GM21717 (cell line): ENCODE results near the gene MRFAP1.
"Not testable (repeated sequence)": the region's sequence is repeated elsewhere in the genome, so short reads cannot be mapped to it uniquely, and the experiment has no call there.

ENCODE experiments used
- ATAC-seq: cut with Tn5 transposase; IDR thresholded peaks from one replicate; pipeline ENCODE4 v1.9.1; 2021; ENCODE audit warnings: mild to moderate bottlenecking, moderate library complexity; ENCODE audit not compliant: unreplicated experiment

MRFAP1 gene

DNA sequence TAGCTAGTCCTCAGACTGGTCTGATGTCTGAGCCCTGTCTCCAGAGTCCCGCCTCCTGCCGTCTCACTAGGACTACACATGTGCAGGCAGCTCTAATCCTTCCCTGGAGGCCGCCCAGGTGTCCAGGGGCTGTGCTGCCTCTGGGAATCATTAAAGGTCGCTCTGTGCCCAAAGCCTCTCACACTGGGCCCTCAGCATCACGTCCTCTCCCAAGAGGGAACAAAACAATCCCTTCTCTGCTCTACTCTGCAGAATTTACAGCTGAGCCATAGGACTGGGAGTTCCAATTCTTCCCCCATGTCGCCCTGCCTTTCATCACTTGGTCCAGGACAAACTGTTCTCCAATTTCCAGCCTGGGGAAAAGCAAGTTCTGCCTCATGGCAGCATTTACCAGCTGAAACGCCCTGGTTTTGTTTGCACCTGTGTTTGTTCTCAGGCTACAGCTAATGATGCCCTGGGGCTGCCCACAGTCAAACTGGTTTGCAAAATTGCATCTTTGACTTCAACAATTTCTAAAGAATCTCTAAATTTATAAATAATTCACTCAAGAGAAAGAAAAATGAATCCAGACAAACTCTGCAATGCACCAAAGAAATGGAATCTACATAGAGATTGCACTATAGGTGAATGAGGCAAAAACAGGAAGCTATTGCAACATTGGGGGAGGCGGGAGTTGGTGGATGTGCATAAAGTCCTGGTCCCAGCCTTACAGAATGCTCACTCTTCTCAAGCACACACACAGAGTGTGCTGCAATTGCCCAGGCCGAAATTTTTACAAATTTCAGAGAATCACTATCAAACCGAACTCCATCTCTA lies 7.2 kb upstream of the MRFAP1 start:
- no peak for ATAC-seq

DNA sequence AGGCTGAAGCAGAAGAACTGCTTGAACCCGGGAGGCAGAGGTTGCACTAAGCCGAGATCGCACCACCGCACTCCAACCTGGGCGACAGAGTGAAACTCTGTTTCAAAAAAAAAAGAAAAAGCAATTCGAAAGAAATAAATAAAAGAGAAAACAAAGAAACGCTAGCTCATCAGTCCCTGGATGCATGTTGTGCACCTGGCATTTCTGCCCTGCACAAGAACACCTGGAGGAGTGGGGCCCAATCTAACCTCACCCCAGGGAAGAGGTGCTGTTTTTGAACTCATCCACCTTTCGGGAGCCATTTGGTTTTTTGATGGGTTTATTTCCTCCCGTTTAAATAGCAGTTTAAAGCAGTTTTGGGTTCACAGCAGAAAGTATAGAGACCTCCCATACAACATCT lies 5.7 kb upstream of the MRFAP1 start:
- no peak for ATAC-seq

DNA sequence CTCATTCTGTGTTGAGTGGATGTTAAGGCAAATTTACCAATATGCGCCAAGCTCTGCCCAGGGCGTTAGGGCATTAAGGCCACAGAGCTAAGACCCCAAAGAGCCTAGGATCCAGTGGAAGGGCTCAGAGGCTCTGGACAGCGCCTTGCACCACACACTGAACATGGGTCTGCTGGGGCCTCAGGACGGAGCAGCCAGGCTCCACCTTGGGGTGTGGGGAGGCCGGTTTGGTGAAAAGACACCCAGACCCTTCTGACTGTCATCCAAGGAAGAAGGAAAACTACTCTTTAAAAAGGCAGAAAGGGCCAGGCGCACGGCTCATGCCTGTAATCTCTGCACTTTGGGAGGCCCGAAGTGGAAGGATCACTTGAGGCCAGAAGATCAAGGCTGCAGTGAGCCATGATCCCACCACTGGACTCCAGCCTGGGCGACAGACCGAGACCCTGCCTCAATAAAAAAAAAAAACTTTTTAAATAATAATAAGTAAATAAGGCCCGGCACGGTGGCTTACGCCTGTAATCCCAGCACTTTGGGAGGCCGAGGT lies 1.3 kb upstream of the MRFAP1 start:
- ATAC-seq: no peak

DNA sequence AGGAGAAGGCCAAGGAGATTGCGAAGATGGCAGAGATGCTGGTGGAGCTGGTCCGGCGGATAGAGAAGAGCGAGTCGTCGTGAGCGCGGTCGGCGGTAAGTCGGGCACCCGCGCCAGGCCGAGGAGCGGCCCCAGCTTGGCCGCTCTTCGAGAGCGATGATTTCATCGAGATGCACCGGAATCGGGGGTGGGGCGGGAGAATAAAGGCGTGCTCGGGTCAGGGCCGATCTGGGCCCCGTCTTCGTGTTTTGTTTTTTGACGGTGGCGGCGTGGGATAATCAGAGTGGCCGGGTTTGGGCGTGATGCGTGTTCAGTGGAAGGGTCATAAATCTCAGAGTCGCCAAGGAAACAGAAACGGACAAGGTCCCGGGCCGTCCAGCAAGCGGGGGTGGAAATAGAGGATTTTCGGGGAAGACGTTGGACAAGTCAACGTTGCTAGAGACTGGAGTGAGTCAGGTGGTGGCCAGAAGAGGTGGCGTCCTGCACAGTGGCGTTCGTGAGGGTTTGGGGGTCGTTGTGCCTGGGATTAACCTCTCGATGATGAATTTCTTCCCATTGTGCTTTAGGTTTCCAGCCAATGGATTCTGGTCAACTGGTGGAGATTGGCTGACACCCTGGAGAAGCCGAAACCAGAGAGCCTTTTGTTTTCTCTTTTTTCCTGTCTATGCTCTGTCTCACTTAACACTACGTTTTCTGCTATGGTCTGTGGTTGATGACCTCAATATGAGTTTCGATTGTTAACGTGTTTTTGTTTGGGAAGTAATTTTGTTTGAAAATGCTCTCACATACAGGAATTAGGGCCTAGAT lies 882 bp downstream of the MRFAP1 start:
- peak; percentile 34 for ATAC-seq

DNA sequence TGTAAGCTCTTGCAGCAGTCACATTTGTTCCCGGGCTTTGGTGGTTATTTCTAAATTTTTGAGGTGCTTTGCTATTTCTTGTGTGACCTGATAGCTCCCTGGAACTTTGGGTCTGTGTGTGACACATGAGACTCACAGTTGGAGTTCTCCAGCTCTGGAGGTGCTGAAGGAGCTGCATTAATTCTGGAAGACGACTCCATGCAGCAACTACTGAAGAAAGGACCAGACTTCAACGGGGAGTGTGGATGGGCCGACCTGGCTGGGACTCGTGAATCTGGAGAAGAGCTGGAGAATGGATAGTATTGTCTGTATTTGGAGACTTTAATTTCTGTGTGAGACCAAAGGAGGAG lies 1.5 kb downstream of the MRFAP1 start:
- ATAC-seq: no peak

DNA sequence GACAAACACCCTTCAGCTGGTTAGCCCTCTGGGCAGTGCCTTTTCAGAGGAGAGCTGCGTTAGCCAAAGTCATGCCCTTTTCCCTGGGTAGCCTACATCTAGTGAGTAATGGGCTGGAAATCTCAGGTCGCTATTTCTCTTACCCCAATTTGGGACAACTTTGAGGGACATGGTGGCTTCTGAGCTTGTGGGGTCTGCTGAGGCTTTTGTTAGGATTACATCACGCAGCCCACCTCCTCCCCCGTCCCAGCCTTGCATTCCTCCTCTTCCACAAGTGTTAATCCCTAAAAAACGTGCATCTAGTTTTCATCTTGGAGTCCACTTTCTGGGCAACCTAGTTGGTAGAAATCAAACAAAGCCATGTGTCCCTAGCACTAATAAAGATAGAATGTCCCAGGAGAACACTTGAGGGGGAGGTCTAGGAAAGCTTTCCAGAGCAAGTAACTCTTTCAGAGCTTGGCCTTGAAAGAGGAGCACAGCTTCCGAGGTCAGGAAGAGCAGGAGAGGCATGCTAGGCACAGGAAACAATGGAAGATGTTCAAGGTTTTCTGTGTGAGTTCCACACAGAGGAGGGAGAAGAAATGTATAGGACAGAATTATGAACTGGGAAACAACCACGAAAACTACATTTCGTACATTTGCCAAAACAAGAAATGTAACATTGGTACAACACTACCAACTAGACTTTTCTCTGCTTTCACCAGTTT lies 2.8 kb downstream of the MRFAP1 start:
- no peak for ATAC-seq

DNA sequence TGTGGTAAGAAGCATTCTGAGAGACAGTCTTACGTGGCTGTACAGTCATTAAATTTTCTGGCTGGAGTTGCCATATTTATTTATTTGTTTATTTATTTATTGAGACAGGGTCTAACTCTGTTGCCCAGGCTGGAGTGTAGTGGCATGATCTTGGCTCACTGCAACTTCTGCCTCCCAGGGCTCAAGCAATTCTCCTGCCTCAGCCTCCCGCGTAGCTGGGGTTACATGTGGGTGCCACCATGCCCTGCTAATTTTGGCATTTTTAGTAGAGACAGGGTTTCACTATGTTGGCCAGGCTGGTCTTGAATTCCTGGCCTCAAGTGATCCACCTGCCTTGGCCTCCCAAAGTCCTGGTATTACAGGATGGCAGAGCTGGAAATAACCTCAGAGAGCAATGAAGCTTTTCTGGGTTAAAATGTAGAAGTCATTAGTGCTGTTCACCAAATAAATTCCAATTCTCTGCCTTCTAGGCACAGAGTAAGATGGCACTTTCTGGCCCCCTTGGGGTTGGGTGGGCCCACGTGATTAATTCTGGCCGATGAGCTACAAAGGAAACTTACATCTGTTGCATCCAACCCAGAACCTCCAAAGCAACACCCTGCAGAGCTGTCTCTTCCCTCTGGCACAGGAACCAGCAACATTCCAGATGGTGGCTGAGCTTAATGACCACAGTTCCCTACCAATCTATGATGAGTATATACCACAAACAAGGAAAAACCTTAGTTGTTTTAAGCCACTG lies 4.5 kb downstream of the MRFAP1 start:
- ATAC-seq: no peak

DNA sequence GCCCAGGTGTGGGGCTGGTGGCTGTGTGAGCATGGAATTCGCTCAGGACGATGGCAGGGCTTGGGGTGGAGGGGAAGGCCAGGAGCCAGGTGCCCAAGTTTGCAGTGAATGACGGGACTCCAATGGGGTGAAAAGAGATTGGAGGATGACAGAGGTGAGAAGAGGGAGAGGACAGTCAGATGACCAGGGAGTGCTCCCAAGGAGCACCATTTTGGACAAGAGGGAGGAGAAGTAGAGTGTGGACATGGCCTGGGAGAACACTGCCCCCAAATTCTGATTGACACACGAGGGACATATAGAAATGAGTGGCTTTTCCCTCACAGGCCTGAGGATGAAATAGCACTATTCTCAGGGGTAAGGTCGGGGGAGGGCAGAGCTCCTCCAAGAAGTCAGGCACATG lies 6.7 kb downstream of the MRFAP1 start:
- no peak for ATAC-seq

DNA sequence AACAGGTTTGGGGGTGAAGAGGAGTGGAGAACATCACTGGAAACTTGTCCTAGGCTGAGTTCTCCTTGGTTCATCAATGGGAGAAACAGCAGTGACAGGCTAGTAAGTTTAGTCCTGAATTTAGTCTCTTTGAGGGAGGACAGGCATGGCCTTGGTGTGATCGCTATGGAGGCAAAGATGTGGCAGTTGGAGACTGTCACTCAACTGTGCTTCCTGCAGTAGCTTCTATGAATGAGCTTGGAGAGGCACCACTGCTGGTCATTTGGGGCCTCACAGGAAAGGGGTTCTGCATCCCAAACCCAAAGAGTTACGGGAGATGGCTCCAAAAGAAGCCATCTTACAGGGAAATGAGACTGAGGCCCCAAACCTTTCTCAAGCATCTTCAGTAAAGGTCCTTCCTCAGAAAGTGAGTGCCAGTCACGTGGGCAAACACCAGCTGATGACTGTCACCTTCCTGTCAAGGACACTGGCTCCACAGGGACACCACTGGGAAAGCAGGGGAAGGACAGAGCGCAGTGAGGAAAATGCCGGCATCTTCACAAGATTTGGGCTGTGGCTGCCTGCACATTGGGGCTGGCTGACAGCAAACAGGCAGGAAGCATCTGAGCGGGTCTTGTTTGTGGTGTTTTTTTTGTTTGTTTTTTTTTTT lies 7.2 kb downstream of the MRFAP1 start:
- no peak for ATAC-seq

DNA sequence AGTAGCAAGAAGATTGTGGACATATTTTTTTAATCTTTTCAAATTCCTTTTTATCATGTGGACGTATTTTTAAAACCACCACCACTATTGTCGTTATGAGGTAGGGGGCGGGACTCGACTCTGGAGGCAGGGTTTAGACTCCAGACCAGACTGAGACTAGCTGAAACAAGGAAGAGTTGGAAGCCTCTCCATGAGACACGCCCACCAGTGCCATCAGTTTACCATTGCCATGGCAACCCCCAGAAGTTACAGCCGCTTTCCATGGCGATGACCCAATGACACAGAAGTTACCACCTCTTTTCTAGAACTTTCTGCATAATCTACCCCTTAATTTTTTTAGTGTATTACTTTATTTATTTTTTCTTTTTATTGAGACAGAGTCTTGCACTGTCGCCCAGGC lies 8.7 kb downstream of the MRFAP1 start:
- ATAC-seq: no peak

DNA sequence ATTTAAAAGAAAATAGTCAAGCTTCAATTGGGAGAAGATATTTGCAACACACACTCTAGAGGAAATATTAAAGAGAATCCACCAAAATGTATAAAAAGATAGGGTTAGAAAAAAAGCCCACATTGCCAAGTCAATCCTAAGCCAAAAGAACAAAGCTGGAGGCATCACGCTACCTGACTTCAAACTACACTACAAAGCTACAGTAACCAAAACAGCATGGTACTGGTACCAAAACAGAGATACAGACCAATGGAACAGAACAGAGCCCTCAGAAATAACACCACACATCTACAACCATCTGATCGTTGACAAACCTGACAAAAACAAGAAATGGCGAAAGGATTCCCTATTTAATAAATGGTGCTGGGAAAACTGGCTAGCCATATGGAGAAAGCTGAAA lies 13.7 kb downstream of the MRFAP1 start:
- ATAC-seq: not testable (repeated sequence)

DNA sequence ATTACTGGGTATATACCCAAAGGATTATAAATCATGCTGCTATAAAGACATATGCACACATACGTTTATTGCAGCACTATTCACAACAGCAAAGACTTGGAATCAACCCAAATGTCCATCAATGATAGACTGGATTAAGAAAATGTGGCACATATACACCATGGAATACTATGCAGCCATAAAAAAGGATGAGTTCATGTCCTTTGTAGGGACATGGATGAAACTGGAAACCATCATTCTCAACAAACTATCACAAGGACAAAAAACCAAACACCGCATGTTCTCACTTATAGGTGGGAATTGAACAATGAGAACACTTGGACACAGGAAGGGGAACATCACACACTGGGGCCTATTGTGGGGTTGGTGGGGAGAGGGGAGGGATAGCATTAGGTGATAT lies 14.8 kb downstream of the MRFAP1 start:
- not testable (repeated sequence) for ATAC-seq

DNA sequence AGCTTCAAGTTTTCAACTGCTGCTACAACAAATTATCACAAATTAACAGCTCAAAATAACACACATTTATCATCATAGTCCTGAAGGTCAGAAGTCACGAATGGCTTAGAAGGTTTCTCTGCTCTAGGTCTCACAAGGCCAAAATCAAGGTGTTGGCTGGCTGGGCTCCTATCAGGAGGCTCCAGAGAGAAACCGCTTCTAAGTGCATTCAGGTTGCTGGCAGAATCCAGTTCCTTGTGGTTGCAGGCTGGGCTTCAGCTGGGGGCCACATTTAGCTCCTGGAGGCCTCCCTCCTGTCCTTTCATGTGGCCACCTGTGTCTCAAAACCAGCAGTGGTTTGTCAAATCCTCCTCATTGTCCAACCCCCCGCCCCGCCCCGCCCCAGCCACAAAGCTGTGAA lies 15.4 kb downstream of the MRFAP1 start:
- ATAC-seq: no peak

DNA sequence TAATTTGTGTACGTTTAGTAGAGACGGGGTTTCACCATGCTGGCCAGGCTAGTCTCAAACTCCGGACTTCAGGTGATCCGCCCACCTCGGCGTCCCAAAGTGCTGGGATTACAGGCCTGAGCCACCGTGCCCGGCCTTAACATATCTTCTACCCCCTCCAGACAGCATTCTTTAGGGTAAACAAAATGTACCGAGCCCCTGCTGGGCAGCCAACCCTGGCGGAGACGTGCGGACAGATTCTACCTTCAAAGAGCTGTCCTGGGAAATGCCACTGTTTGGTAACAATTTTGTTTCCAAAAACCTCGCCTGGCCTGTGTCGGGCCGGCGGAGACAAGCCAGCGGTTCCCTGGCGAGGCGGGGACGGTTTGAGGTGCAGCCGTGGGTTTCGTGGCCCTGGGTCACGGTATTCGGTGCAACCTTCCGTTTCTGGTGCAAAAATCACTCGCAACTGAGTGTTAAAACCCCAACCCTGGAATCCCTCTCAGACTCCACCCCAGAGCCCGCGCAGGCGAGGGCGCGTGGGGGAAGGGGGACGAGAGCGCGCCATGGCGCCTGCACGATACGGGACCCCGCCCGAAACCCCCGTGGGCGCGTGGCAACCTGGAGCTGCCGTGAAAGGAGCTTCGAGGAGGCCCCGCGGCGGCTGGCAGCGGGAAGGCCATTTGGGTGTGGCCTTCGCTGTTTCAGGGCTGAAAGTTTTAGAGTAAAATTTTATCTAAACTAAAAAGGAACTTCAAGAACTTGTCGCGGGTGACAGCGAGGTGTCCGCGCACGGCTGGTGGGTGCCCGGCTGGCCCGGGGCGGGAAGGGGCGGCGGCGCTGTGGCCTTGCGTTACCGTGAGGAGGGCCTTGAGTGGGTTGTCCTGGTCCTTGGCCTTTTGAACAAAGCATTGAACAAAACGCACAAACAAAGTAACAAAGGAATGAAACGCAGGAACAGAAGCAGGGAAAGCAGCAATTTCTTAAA lies 17.0 kb downstream of the MRFAP1 start:
- no peak for ATAC-seq

DNA sequence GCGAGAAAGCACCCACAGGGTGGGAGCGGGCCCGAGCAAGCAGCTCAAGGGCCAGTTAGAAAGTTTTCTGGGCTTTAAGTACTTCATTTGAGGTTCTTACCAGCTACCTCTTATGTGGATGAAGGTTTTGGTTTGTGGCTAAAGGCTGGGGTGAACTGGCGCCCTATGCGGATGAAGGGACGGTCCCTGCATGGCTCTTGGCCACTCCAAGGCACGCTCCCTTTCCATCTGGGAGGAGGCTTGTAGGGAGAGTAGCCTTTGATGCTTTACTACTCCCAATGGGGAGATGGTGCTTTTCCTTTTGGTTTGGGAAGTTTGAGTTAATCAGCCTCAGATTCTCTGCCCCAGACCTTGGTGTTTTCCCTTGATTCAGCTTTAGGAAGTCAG lies 17.7 kb downstream of the MRFAP1 start:
- ATAC-seq: no peak

DNA sequence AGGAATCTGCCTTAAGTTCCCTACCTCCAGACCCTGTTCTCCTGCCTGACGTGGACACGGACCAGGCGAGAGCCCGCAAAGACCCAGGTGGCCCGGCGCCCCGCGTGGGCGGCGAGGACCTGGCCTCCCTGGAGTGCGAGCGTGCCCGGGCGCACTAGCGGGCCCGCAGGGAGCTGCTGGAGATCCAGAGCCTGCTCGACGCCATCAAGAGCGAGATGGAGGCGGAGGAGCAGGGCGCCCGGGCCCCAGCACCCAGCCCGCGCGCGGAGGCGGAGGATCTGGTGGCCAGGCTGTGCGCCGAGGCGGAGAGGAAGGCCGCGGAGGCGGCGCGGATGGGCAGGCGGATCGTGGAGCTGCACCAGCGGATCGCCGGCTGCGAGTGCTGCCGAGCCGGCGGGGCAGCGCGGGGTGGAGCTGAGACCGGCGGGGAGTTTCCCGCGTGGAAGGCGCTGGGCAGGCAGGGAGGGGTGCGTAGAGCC lies 18.2 kb downstream of the MRFAP1 start:
- no peak for ATAC-seq

DNA sequence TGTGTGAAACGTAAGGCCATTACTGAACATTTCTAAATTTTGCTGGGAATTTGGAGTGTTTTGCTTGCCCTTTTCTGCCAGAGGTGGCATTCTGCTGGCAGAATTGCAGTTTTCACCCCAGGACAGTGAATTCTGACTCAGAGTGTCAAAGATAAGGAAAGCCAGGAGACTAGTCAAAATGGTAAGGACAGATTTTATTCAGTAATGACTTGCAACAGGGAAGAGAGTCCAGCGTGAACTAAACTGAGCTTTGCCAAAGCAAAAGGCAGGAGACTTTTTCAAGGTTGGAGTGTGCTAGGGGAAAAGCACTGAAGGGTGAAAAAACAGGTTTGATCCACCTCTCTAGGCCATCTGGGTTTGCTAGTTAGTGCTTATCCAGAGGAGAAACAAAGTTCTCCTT lies 19.4 kb downstream of the MRFAP1 start:
- no peak for ATAC-seq

DNA sequence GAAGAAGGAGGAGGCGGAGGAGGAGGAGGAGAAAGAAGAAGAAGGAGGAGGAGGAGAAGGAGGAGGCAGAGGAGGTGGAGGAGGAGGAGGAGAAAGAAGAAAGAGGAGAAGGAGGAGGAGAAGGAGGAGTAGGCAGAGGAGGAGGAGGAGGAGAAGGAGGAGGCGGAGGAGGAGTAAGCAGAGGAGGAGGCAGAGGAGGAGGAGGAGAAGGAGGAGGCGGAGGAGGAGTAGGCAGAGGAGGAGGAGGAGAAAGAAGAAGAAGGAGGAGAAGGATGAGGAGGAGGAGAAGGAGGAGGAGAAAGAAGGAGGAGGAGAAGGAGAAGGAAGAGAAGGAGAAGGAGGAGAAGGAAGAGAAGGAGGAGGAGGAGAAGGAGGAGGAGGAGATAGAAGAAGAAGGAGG lies 19.9 kb downstream of the MRFAP1 start:
- ATAC-seq: no peak

DNA sequence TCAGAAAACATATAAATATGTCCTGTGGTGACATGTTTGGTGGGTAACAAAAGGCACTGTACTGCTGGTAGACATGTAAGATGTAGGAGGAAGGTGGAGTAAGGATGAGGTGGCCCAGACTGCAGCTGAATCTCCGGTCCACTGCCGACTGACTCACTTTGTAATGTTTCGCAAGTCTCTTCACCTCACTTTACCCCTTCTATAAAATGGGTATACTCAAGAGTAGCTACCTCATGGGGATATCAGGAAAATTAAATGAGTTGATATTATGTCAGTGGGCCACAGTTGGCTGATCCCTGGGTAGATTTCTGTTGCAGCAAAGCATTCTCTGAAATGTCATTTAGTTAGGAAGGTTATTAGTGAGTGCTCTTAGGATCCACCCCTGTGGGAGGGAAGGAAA lies 22.1 kb downstream of the MRFAP1 start:
- ATAC-seq: no peak
